ENCODE data around the gene STIMATE.

The STIMATE gene

GRCh38 chr3:52810923-52811322 lies 86.4 kb downstream of the STIMATE start:
- no peak for DNase-seq

- DNase-seq = no peak
Measured at GRCh38 chr3:52809662-52810377, 87.5 kb downstream of the STIMATE start.

GRCh38 chr3:52809149-52809548 lies 88.2 kb downstream of the STIMATE start:
- no peak for DNase-seq

- DNase-seq = no peak
Measured at GRCh38 chr3:52805270-52806039, 91.9 kb downstream of the STIMATE start.

GRCh38 chr3:52801839-52802238 lies 95.5 kb downstream of the STIMATE start:
- DNase-seq = no peak

- DNase-seq = no peak
Measured at GRCh38 chr3:52800079-52800478, 97.3 kb downstream of the STIMATE start.

- no peak for DNase-seq
Measured at GRCh38 chr3:52798978-52799476, 98.3 kb downstream of the STIMATE start.

- no peak for DNase-seq
Measured at GRCh38 chr3:52798376-52798977, 98.9 kb downstream of the STIMATE start.

- no peak for DNase-seq
Measured at GRCh38 chr3:52796411-52796810, 100.9 kb downstream of the STIMATE start.

- no peak for DNase-seq
Measured at GRCh38 chr3:52795298-52795900, 101.9 kb downstream of the STIMATE start.

GRCh38 chr3:52794612-52795099 lies 102.7 kb downstream of the STIMATE start, which contains the start of gene ITIH3:
Gene ITIH3 (plus strand): TSS chr3:52794796. CDS start chr3:52794804, 8 bp downstream.
- DNase-seq = no peak

GRCh38 chr3:52793702-52794611 lies 103.4 kb downstream of the STIMATE start:
- DNase-seq = no peak

- DNase-seq = peak; percentile 44
Measured at GRCh38 chr3:52792961-52793695, 104.2 kb downstream of the STIMATE start.

- DNase-seq = no peak
Measured at GRCh38 chr3:52792413-52792812, 104.9 kb downstream of the STIMATE start.

GRCh38 chr3:52791928-52792327 lies 105.4 kb downstream of the STIMATE start:
- DNase-seq = no peak

GRCh38 chr3:52791366-52791765 lies 106.0 kb downstream of the STIMATE start:
- DNase-seq = no peak

- DNase-seq = no peak
Measured at GRCh38 chr3:52790741-52791140, 106.6 kb downstream of the STIMATE start.

- DNase-seq = no peak
Measured at GRCh38 chr3:52790337-52790736, 107.0 kb downstream of the STIMATE start.

GRCh38 chr3:52789746-52790040 lies 107.7 kb downstream of the STIMATE start:
- DNase-seq = no peak

- DNase-seq = no peak
Measured at GRCh38 chr3:52788890-52789745, 108.2 kb downstream of the STIMATE start.
